NT2/D1 (cell line): ENCODE data around the gene SMPX.

Source experiments
- SUZ12 ChIP-seq: IDR thresholded peaks from 2 replicates; pipeline ENCODE4 v1.6.1; 2011; ENCODE audit not compliant: insufficient read length, insufficient read depth; ENCODE audit errors: extremely low read depth
- YY1 ChIP-seq: IDR thresholded peaks from 2 replicates; pipeline ENCODE4 v1.6.1; 2011; ENCODE audit not compliant: insufficient read length, insufficient read depth
- ZNF274 ChIP-seq: IDR thresholded peaks from 2 replicates; pipeline ENCODE4 v1.6.1; 2011; ENCODE audit warnings: mild to moderate bottlenecking, low read depth, low read length

DNA sequence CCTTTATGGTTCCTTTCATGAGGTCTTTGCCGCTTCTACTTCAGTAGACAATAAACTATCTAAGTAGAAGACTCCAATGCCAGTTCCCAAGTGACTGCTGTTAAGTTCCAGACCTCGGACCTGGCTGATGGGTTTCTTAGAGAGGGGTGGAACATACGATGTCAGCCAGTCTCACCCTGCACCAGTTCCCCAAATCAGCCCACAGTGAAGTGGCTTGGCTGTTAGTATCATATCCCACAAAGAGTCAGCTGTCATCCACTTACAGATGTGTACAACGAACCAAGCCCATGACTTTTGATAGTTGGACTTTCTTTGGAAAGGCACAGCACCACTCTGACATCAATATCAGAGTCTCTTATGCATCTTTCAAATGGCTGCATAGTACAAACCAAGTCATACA, 91.7 kb downstream of the SMPX start:
- TF ChIP-seq YY1 (no peak), ZNF274 (no peak), SUZ12 (no peak)
